IMR-90 (cell line): ENCODE measurements around the gene RNF112. TPM values are rescaled to one million over a fixed set of nuclear protein-coding genes. Genes with fewer than 3 reads are reported as not detected.

Experiments used
- ATAC-seq: fragments of 200-7000 bp; cut with Tn5 transposase; 2 replicates; pipeline ENCODE4 v1.9.1; 2020; ENCODE audit warnings: low read depth, mild to moderate bottlenecking, moderate library complexity
- BruUV-seq: library from RNA; stranded (reverse); fragments of 400-500 nt; replicated peaks from 2 replicates; lab custom pipeline; 2021; lab: Mats Ljungman, UMichigan
- CTCF ChIA-PET: fragments of 300-600 bp; formaldehyde crosslinking; extraction: SDS; loops from one replicate; lab custom pipeline; 2021; ENCODE audit warnings: antibody characterized with exemption; lab: Yijun Ruan, JAX
- POLR2A ChIA-PET: fragments of 300-600 bp; sonication (Branson Sonifier 250); formaldehyde crosslinking; loops from one replicate; lab custom pipeline; 2022; ENCODE audit warnings: antibody characterized with exemption; ENCODE audit not compliant: unreplicated experiment; lab: Charles Lee
- DNase-seq: peaks from one replicate; pipeline ENCODE4 v3.0.0; 2013
- H2AFZ ChIP-seq: replicated peaks from 2 replicates; pipeline ENCODE3; 2013; ENCODE audit warnings: low read length, mild to moderate bottlenecking; ENCODE audit not compliant: poor library complexity
- H2AK5ac ChIP-seq: 2 replicates; pipeline ENCODE4 v1.6.1; 2013; ENCODE audit warnings: low read depth, low read length, inconsistent platforms
- H2AK9ac ChIP-seq: replicated peaks from 2 replicates; pipeline ENCODE3; 2013; ENCODE audit warnings: mild to moderate bottlenecking, low read depth, low read length, moderate library complexity; ENCODE audit not compliant: poor library complexity
- H2BK120ac ChIP-seq: 2 replicates; pipeline ENCODE4 v1.6.1; 2013; ENCODE audit warnings: low read depth, low read length, inconsistent platforms
- H2BK15ac ChIP-seq: 3 replicates; pipeline ENCODE4 v1.6.1; 2013; ENCODE audit warnings: low read depth, low read length, inconsistent platforms
- H2BK20ac ChIP-seq: 2 replicates; pipeline ENCODE4 v1.6.1; 2013; ENCODE audit warnings: low read depth, mild to moderate bottlenecking, inconsistent platforms, low read length, moderate library complexity
- H2BK5ac ChIP-seq: 2 replicates; pipeline ENCODE4 v1.6.1; 2013; ENCODE audit warnings: mild to moderate bottlenecking, low read depth, low read length, inconsistent platforms; ENCODE audit not compliant: poor library complexity, severe bottlenecking
- H3K14ac ChIP-seq: replicated peaks from 2 replicates; pipeline ENCODE4 v1.6.1; 2013; ENCODE audit warnings: low read depth, low read length, inconsistent platforms
- H3K18ac ChIP-seq: 2 replicates; pipeline ENCODE4 v1.6.1; 2013; ENCODE audit warnings: low read depth, low read length, control low read depth
- H3K23ac ChIP-seq: 2 replicates; pipeline ENCODE4 v1.6.1; 2013; ENCODE audit warnings: low read depth, low read length, inconsistent platforms
- H3K27ac ChIP-seq: 2 replicates; pipeline ENCODE4 v1.5.1; 2013; ENCODE audit warnings: mild to moderate bottlenecking, control low read depth, low read length; ENCODE audit not compliant: insufficient read depth
- H3K27me3 ChIP-seq: 2 replicates; pipeline ENCODE4 v1.6.1; 2013; ENCODE audit warnings: low read length; ENCODE audit not compliant: control insufficient read depth, insufficient read depth
- H3K36me3 ChIP-seq: 2 replicates; pipeline ENCODE4 v1.6.1; 2013; ENCODE audit warnings: low read length, mixed read lengths; ENCODE audit not compliant: control insufficient read depth, insufficient read depth
- H3K4ac ChIP-seq: 2 replicates; pipeline ENCODE4 v1.6.1; 2013; ENCODE audit warnings: low read depth, low read length, inconsistent platforms
- H3K4me1 ChIP-seq: 2 replicates; pipeline ENCODE4 v1.6.1; 2013; ENCODE audit warnings: low read length, mixed read lengths; ENCODE audit not compliant: control insufficient read depth, insufficient read depth
- H3K4me2 ChIP-seq: 2 replicates; pipeline ENCODE4 v1.6.1; 2013; ENCODE audit warnings: low read depth, mild to moderate bottlenecking, control low read depth, low read length, moderate library complexity
- H3K4me3 ChIP-seq: 2 replicates; pipeline ENCODE4 v1.5.1; 2013; ENCODE audit warnings: low read depth, mild to moderate bottlenecking, control low read depth, low read length, moderate library complexity; ENCODE audit not compliant: insufficient read depth
- H3K56ac ChIP-seq: 2 replicates; pipeline ENCODE4 v1.6.1; 2013; ENCODE audit warnings: low read length, inconsistent platforms; ENCODE audit not compliant: insufficient read depth; ENCODE audit errors: extremely low read depth
- H3K79me1 ChIP-seq, 2 experiments: 2 replicates each; pipeline ENCODE4 v1.6.1; 2013; ENCODE audit warnings: low read length in 2 of 2, inconsistent platforms in 1 of 2, low read depth in 1 of 2
- H3K9ac ChIP-seq: 2 replicates; pipeline ENCODE4 v1.6.1; 2013; ENCODE audit warnings: low read depth, low read length, control low read depth
- H3K9me1 ChIP-seq: 2 replicates; pipeline ENCODE4 v1.6.1; 2013; ENCODE audit warnings: low read length, inconsistent platforms; ENCODE audit not compliant: insufficient read depth
- H3K9me3 ChIP-seq: 2 replicates; pipeline ENCODE4 v1.6.1; 2013; ENCODE audit warnings: low read length; ENCODE audit not compliant: control insufficient read depth, insufficient read depth
- H4K20me1 ChIP-seq: 2 replicates; pipeline ENCODE4 v1.6.1; 2013; ENCODE audit warnings: low read length, inconsistent platforms; ENCODE audit not compliant: insufficient read depth
- H4K5ac ChIP-seq: 2 replicates; pipeline ENCODE4 v1.6.1; 2013; ENCODE audit warnings: mild to moderate bottlenecking, low read depth, low read length, control low read depth
- H4K8ac ChIP-seq, 2 experiments: 2 replicates each; pipeline ENCODE4 v1.6.1; 2013; ENCODE audit warnings: low read depth in 2 of 2, low read length in 2 of 2, control low read depth in 1 of 2, inconsistent platforms in 1 of 2
- H4K91ac ChIP-seq: 2 replicates; pipeline ENCODE4 v1.6.1; 2013; ENCODE audit warnings: low read depth, low read length, inconsistent platforms; ENCODE audit not compliant: insufficient read depth
- CEBPB ChIP-seq: IDR thresholded peaks from 2 replicates; pipeline ENCODE4 v1.6.1; 2012; ENCODE audit warnings: low read depth, low read length, improper control_type of control experiment
- CHD1 ChIP-seq: IDR thresholded peaks from 2 replicates; pipeline ENCODE4 v1.6.1; 2012; ENCODE audit warnings: low read depth, low read length, improper control_type of control experiment
- FOS ChIP-seq: fragments of 150-350 bp; IDR thresholded peaks from 2 replicates; pipeline ENCODE4 v1.6.1; 2016; ENCODE audit warnings: low read depth, low read length
- MXI1 ChIP-seq: IDR thresholded peaks from 2 replicates; pipeline ENCODE4 v1.6.1; 2012; ENCODE audit warnings: low read depth, mild to moderate bottlenecking, low read length, moderate library complexity, borderline replicate concordance
- POLR2A ChIP-seq: IDR thresholded peaks from 2 replicates; pipeline ENCODE4 v1.6.1; 2012; ENCODE audit warnings: mild to moderate bottlenecking, low read depth, low read length
- WGBS, 2 experiments: methylation state at CpG; one replicate each; pipeline versions ENCODE4 v1.1.5 to v1.1.7; 2013; ENCODE audit warnings: missing lambda C conversion rate in 2 of 2; ENCODE audit not compliant: insufficient read length in 1 of 2; ENCODE audit errors: extremely low coverage in 2 of 2; 5-methylcytosine and 5-hydroxymethylcytosine counted together
- dilution Hi-C: fragments of 300-500 bp; cut with HindIII; formaldehyde crosslinking; loops from one replicate; pipeline ENCODE4 v1.14.3; 2018; ENCODE audit warnings: low sequenced_read_pairs; ENCODE audit not compliant: unreplicated experiment
- in situ Hi-C: fragments of 300-500 bp; cut with MboI; formaldehyde crosslinking; loops from 3 replicates; pipeline ENCODE4 v1.14.3; 2019; ENCODE audit warnings: low sequenced_read_pairs, inconsistent platforms, mixed read lengths
- intact Hi-C: fragments of 100-400 bp; cut with micrococcal nuclease; formaldehyde crosslinking; loops from 2 replicates; pipeline ENCODE4 v1.10.0; 2022
- polyA plus RNA-seq, 3 experiments: library from polyadenylated mRNA; depleted of rRNA; stranded (reverse); fragments of >200 nt; gene quantifications; 2 replicates each; pipeline ENCODE4 v1.2.3, GENCODE V29; 2012; ENCODE audit warnings: low replicate concordance in 1 of 3
- total RNA-seq: library from RNA; depleted of rRNA; stranded (reverse); fragments of >200 nt; gene quantifications from 2 replicates; pipeline ENCODE4 v1.2.3, GENCODE V29; 2012
- TF ChIP-seq, protein P1 (sequence below): conservative IDR thresholded peaks from 2 replicates; pipeline ENCODE4 v1.5.1; 2012; ENCODE audit warnings: mild to moderate bottlenecking, low read depth, low read length, improper control_type of control experiment
- TF ChIP-seq, protein P2 (sequence below): fragments of 150-350 bp; IDR thresholded peaks from 2 replicates; pipeline ENCODE4 v1.6.1; 2017; ENCODE audit warnings: mild to moderate bottlenecking, antibody characterized with exemption, low read length, low read depth

RNF112 gene
- total and polyA plus RNA-seq, 2 of the 4 experiments (the other 2 are of a cell fraction): 2.5 to 5.7 TPM

DNA sequence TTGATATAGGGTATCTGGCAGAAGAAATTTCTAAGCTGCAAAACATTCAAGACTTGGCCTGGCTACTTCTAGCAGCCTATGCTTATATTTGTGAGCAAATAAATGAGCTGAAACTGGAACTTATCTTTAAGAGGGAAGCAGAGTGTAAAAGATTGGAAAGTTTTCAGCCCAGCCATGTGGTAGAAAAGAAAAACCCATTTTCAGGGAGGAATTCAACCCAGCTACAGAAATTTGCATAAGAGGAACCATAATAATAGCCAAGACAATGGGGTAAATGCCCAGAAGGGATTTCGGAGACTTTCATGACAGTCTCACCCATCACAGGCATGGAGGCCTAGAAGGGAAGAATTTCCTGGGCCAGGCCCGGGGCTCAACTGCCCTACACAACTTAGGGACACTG is 31.7 kb downstream of the RNF112 start:
- Histone ChIP-seq H4K8ac (no peak overlapping the region), H4K91ac (no peak overlapping the region), H3K23ac (no peak overlapping the region), H4K20me1 (no peaks in the 10 kb centered on the region), H3K4me3 (no peak overlapping the region), H2AFZ (no peak overlapping the region), H3K27ac (no peak overlapping the region), H2BK15ac (no peak overlapping the region), H2BK5ac (no peak overlapping the region), H2AK5ac (no peak overlapping the region), H3K4ac (no peak overlapping the region), H3K9me3 (peaks cover 9% of the 10 kb centered on the region), H3K4me1 (peaks cover 5% of the 10 kb centered on the region), H4K5ac (no peak overlapping the region), H3K18ac (no peak overlapping the region), H3K9me1 (no peaks in the 10 kb centered on the region), H3K56ac (no peak overlapping the region), H3K27me3 (peaks cover 6% of the 10 kb centered on the region), H3K36me3 (no peaks in the 10 kb centered on the region), H2BK20ac (no peak overlapping the region), H3K79me1 (no peaks in the 10 kb centered on the region), H3K14ac (no peak overlapping the region), H3K4me2 (no peak overlapping the region), H3K9ac (no peak overlapping the region), H2BK120ac (no peak overlapping the region), H2AK9ac (no peak overlapping the region)
- ChIA-PET CTCF (no interaction called here), POLR2A (no interaction called here)
- BruUV-seq: no TSS peak
- TF ChIP-seq, protein P1, sequence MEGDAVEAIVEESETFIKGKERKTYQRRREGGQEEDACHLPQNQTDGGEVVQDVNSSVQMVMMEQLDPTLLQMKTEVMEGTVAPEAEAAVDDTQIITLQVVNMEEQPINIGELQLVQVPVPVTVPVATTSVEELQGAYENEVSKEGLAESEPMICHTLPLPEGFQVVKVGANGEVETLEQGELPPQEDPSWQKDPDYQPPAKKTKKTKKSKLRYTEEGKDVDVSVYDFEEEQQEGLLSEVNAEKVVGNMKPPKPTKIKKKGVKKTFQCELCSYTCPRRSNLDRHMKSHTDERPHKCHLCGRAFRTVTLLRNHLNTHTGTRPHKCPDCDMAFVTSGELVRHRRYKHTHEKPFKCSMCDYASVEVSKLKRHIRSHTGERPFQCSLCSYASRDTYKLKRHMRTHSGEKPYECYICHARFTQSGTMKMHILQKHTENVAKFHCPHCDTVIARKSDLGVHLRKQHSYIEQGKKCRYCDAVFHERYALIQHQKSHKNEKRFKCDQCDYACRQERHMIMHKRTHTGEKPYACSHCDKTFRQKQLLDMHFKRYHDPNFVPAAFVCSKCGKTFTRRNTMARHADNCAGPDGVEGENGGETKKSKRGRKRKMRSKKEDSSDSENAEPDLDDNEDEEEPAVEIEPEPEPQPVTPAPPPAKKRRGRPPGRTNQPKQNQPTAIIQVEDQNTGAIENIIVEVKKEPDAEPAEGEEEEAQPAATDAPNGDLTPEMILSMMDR: no peak
- TF ChIP-seq, protein P2, sequence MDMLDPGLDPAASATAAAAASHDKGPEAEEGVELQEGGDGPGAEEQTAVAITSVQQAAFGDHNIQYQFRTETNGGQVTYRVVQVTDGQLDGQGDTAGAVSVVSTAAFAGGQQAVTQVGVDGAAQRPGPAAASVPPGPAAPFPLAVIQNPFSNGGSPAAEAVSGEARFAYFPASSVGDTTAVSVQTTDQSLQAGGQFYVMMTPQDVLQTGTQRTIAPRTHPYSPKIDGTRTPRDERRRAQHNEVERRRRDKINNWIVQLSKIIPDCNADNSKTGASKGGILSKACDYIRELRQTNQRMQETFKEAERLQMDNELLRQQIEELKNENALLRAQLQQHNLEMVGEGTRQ: no peak
- TF ChIP-seq FOS (no peak), CEBPB (no peak), CHD1 (no peak), POLR2A (no peak), MXI1 (no peak)
- dilution Hi-C loops (no loop called here), in situ Hi-C loops (no loop called here), intact Hi-C loops (no loop called here)
- ATAC-seq (no peak), DNase-seq (no peak)
- 80% methylated on average over 1 of the region's 2 CpGs; no CpG with 5 or more reads in 1 of the 2 experiments for WGBS, 2 experiments
